Karpas-422 (cell line): ENCODE results near the gene ACRV1. TPM values are rescaled to one million over a fixed set of nuclear protein-coding genes. Genes with fewer than 3 reads are reported as not detected.
"Not testable (repeated sequence)": the region's sequence is repeated elsewhere in the genome, so short reads cannot be mapped to it uniquely, and the experiment has no call there.

Experiments
- DNase-seq: peaks from one replicate; pipeline ENCODE4 v3.0.0-alpha.2; 2015
- H2AFZ ChIP-seq: fragments of 200-600 bp; sonication (generic); 2 replicates; pipeline ENCODE4 v1.6.1; 2014; ENCODE audit warnings: antibody characterized with exemption, low read length, mixed read lengths
- H3K27ac ChIP-seq: fragments of 200-600 bp; sonication (generic); 2 replicates; pipeline ENCODE4 v1.5.1; 2014; ENCODE audit warnings: mild to moderate bottlenecking, low read length, moderate library complexity
- H3K27me3 ChIP-seq: fragments of 200-600 bp; sonication (generic); 2 replicates; pipeline ENCODE4 v1.6.1; 2014; ENCODE audit warnings: low read length, mixed read lengths
- H3K36me3 ChIP-seq: fragments of 200-600 bp; sonication (generic); 2 replicates; pipeline ENCODE4 v1.6.1; 2014; ENCODE audit warnings: low read length, mixed read lengths; ENCODE audit not compliant: insufficient read depth
- H3K4me1 ChIP-seq: fragments of 200-600 bp; sonication (generic); 2 replicates; pipeline ENCODE4 v1.6.1; 2014; ENCODE audit warnings: mild to moderate bottlenecking, low read length, mixed read lengths
- H3K4me2 ChIP-seq: fragments of 200-600 bp; sonication (generic); 2 replicates; pipeline ENCODE4 v1.6.1; 2014; ENCODE audit warnings: low read length, low read depth, mild to moderate bottlenecking; ENCODE audit not compliant: poor library complexity, severe bottlenecking
- H3K4me3 ChIP-seq: fragments of 200-600 bp; sonication (generic); 2 replicates; pipeline ENCODE4 v1.5.1; 2014; ENCODE audit warnings: mild to moderate bottlenecking, antibody characterized with exemption, low read length, mixed read lengths
- H3K79me2 ChIP-seq: fragments of 200-600 bp; sonication (generic); 2 replicates; pipeline ENCODE4 v1.6.1; 2014; ENCODE audit warnings: mild to moderate bottlenecking, low read length, mixed read lengths
- H3K9ac ChIP-seq: fragments of 200-600 bp; sonication (generic); 2 replicates; pipeline ENCODE4 v1.6.0; 2014; ENCODE audit warnings: low read length
- H3K9me2 ChIP-seq: fragments of 200-600 bp; sonication (generic), shearing (Covaris generic); replicated peaks from 2 replicates; pipeline ENCODE4 v1.6.0; 2014; ENCODE audit warnings: mild to moderate bottlenecking, low read length, moderate library complexity; ENCODE audit not compliant: insufficient read depth
- H3K9me3 ChIP-seq: fragments of 300-700, 200-600 bp; sonication (generic); 2 replicates; pipeline ENCODE4 v1.6.1; 2014; ENCODE audit warnings: low read length, mixed read lengths
- H4K20me1 ChIP-seq: fragments of 200-600 bp; sonication (generic); 2 replicates; pipeline ENCODE4 v1.6.1; 2014; ENCODE audit warnings: mild to moderate bottlenecking, antibody characterized with exemption, low read length, low read depth; ENCODE audit not compliant: insufficient read depth
- total RNA-seq: library from RNA; depleted of rRNA; stranded (reverse); fragments of >200 nt; shearing (Covaris generic); gene quantifications from 2 replicates; pipeline ENCODE4 v1.2.3, GENCODE V29; 2014; ENCODE audit warnings: low replicate concordance; rRNA removed

The ACRV1 gene, protein sequence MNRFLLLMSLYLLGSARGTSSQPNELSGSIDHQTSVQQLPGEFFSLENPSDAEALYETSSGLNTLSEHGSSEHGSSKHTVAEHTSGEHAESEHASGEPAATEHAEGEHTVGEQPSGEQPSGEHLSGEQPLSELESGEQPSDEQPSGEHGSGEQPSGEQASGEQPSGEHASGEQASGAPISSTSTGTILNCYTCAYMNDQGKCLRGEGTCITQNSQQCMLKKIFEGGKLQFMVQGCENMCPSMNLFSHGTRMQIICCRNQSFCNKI
- total RNA-seq: not detected in 2 replicates

DNA sequence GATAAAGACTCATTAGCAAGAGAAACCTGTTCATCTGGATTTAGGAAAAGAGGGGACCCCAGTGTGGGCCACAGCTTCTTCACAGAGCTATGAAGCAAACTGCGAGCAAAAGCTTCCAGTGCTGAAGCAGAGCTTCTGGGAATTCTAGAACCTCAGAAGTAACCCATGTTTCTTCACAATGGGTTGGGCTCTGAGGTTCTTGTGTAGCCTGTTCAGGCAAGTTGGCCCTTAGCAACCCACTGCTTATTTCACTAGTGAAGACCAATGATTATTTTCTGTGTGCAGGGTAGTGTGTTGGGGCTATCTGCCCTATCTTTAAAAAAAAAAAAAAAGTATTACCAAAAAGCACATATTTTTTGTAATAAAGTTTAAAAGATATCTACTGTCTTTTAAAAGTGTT lies at the start of gene ACRV1:
TSS of gene ACRV1 (minus strand) at position 101 of the 400 bp plus-strand sequence. CDS start at position 34, 67 bp downstream.
- DNase-seq: no peak
- Histone ChIP-seq H3K27ac (no peak within 1 kb of the TSS), H2AFZ (no peak within 1 kb of the TSS), H3K9ac (no peak within 1 kb of the TSS), H4K20me1 (no peaks in the 10 kb centered on the region), H3K4me3 (no peak within 1 kb of the TSS), H3K79me2 (no peaks in the 10 kb centered on the region), H3K27me3 (no peaks in the 10 kb centered on the region), H3K9me3 (no peaks in the 10 kb centered on the region), H3K36me3 (no peaks in the 10 kb centered on the region), H3K4me2 (no peak within 1 kb of the TSS), H3K4me1 (no peaks in the 10 kb centered on the region), H3K9me2 (no peaks in the 10 kb centered on the region)

DNA sequence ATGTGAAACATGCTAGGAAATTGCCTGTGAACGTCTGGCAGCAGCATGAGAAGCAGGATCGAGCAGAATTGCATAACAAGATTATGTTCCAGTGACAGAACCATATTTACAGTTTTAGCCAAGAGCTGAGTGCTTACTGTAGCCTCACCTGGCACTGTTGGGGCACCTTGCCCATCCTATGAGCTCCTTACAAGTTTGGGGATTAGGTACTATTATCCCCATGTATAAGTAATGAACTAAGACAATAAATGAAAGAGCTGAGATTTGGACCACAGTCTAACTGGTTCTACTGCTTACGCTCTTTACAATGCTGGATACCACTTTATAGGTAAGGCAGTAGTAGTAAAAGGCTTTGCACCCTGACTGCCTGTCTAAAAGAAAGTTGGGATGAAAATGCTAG lies 48.3 kb upstream of the ACRV1 start:
- Histone ChIP-seq H3K4me1 (no peaks in the 10 kb centered on the region), H4K20me1 (no peaks in the 10 kb centered on the region), H3K79me2 (no peaks in the 10 kb centered on the region), H3K4me2 (no peak overlapping the region), H3K36me3 (no peaks in the 10 kb centered on the region), H3K4me3 (no peak overlapping the region), H3K9me3 (no peaks in the 10 kb centered on the region), H3K9ac (no peak overlapping the region), H3K27ac (no peak overlapping the region), H3K9me2 (no peaks in the 10 kb centered on the region), H3K27me3 (no peaks in the 10 kb centered on the region), H2AFZ (no peak overlapping the region)
- no peak for DNase-seq

DNA sequence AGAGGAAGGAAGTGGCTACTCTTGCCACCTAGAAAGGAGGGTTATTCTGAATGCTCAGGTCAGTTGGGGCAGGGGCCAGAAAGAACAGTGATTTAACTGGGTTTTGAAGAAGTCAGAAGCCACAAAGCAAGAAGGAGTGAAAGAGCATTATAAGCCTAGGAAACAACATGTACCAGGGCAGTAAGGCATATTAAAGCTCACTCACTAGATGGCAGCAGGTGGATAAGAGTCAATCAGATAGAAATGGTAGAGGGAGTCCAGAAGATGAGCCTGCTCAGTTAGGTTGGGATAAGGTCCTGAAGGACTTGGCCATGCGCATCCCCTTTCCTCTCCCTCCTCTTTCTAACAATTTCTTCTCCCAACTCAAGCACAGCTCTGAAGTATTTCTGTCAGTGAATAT lies 43.5 kb upstream of the ACRV1 start:
- no peak overlapping the region for H3K4me2 ChIP-seq
- H3K79me2 ChIP-seq: no peaks in the 10 kb centered on the region
- no peaks in the 10 kb centered on the region for H3K9me3 ChIP-seq
- H2AFZ ChIP-seq: no peak overlapping the region
- H4K20me1 ChIP-seq: no peaks in the 10 kb centered on the region
- H3K9me2 ChIP-seq: no peaks in the 10 kb centered on the region
- H3K36me3 ChIP-seq: no peaks in the 10 kb centered on the region
- no peak overlapping the region for H3K27ac ChIP-seq
- no peak overlapping the region for H3K4me3 ChIP-seq
- H3K9ac ChIP-seq: no peak overlapping the region
- DNase-seq: peak; percentile 45
- H3K27me3 ChIP-seq: no peaks in the 10 kb centered on the region
- no peaks in the 10 kb centered on the region for H3K4me1 ChIP-seq

DNA sequence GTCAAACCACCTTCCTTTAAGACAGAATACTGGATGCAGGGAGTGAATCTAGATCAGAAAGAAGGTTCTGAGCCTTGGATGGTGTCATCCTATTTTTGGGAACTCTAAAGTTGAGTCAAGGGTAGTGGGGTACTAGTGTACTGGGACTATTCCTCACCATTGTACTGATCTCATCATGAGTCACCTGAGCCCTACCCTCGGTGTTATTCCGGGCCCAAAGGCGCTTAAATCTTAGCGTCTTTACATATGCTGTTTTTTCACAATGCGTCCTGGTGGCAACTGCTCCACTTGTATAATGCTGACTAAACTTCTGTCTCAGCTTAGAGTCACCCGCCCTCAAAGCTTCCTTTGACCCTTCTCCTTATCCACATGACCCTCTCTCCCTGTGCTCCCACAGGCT lies 40.1 kb upstream of the ACRV1 start:
- no peak overlapping the region for H2AFZ ChIP-seq
- no peaks in the 10 kb centered on the region for H4K20me1 ChIP-seq
- H3K27ac ChIP-seq: no peak overlapping the region
- no peaks in the 10 kb centered on the region for H3K9me3 ChIP-seq
- no peaks in the 10 kb centered on the region for H3K9me2 ChIP-seq
- no peak overlapping the region for H3K9ac ChIP-seq
- H3K4me2 ChIP-seq: no peak overlapping the region
- H3K27me3 ChIP-seq: no peaks in the 10 kb centered on the region
- DNase-seq: no peak
- H3K36me3 ChIP-seq: no peaks in the 10 kb centered on the region
- no peaks in the 10 kb centered on the region for H3K79me2 ChIP-seq
- no peaks in the 10 kb centered on the region for H3K4me1 ChIP-seq
- no peak overlapping the region for H3K4me3 ChIP-seq

DNA sequence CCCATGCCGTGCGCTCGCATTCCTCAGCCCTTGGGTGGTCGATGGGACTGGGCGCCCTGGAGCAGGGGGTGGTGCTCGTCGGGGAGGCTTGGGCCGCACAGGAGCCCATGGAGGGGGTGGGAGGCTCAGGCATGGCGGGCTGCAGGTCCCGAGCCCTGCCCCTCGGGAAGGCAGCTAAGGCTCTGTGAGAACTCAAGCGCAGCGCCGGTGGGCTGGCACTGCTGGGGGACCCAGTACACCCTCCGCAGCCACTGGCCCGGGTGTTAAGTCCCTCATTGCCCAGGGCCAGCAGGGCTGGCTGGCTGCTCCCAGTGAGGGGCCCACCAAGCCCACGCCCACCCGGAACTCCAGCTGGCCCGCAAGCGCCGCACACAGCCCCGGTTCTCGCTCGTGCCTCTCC lies 24.0 kb upstream of the ACRV1 start:
- H3K9me2 ChIP-seq, H3K27ac ChIP-seq, H3K4me3 ChIP-seq, DNase-seq, H3K9ac ChIP-seq, H3K79me2 ChIP-seq, H4K20me1 ChIP-seq, H3K4me2 ChIP-seq, H2AFZ ChIP-seq, H3K9me3 ChIP-seq, H3K36me3 ChIP-seq, H3K27me3 ChIP-seq, H3K4me1 ChIP-seq: not testable (repeated sequence)

DNA sequence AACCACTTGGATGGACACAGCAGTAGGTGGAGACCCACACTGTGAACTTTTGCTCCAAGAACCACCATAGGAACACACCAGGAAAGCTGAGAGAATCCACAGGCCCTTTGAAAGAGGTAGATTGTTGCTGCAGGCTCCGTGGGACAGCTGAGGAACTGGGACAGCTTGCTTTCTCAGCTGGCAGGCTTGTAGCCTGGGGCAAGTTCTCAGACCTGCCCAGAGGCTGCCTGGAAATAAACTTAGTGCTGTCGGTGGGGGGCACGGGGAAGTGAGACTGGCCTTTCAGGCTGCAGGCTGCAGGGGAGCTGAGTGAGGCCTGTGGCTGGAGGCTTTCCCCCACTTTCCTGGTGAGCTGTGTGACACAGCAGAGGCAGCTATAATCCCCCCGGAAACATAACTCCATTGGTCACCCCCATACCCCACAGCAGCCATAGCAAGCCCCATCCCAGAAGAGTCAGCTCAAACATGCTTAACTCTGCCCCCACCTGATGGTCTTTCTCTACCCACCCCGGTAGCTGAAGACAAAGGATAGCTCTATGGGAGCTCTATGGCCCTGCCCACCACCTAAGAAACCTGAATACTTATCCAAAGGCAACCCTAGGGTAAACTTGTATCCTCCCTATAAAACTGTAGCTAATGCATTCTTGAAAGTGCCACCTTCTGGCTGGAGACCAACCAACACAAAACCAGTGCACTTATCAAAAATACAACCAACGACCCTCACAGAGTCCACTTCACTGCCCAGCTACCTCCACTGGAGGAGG lies 21.4 kb upstream of the ACRV1 start:
- Histone ChIP-seq H3K9me2 (no peaks in the 10 kb centered on the region), H4K20me1 (no peaks in the 10 kb centered on the region), H3K27me3 (no peaks in the 10 kb centered on the region), H3K9me3 (no peaks in the 10 kb centered on the region), H2AFZ (no peak overlapping the region), H3K4me2 (no peak overlapping the region), H3K36me3 (no peaks in the 10 kb centered on the region), H3K9ac (no peak overlapping the region), H3K27ac (no peak overlapping the region), H3K79me2 (no peaks in the 10 kb centered on the region), H3K4me3 (no peak overlapping the region), H3K4me1 (no peaks in the 10 kb centered on the region)
- DNase-seq: no peak

DNA sequence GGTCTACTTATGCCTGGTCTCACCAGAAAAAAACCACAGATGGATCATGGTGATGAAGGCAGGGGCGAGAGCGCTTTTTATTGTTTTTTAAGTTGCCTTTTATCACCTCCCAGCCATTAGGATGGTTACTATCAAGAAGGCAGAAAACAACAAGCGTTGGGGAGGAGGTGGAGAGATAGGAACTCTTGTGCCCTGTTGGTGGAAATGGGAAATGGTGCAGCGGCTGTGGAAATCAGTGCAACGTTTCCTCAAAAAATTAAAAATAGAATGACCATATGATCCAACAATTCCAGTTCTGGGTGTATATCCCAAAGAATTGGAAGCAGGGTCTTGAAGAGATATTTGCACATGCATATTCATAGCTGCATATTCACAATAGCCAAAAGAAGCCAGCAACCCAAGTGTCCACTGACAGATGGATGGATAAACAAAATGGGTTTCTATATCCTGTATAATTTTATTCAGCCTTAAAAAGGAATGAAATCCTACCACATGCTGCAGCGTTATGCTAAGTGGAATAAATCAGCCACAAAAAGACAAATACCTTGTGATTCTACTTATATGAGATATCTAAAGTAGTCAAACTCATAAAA lies 20.5 kb upstream of the ACRV1 start:
- Histone ChIP-seq H3K4me2 (no peak overlapping the region), H3K9me3 (no peaks in the 10 kb centered on the region), H2AFZ (no peak overlapping the region), H3K27ac (no peak overlapping the region), H3K79me2 (no peaks in the 10 kb centered on the region), H3K4me3 (no peak overlapping the region), H3K27me3 (no peaks in the 10 kb centered on the region), H3K9me2 (no peaks in the 10 kb centered on the region), H4K20me1 (no peaks in the 10 kb centered on the region), H3K36me3 (no peaks in the 10 kb centered on the region), H3K9ac (no peak overlapping the region), H3K4me1 (no peaks in the 10 kb centered on the region)
- DNase-seq: no peak

DNA sequence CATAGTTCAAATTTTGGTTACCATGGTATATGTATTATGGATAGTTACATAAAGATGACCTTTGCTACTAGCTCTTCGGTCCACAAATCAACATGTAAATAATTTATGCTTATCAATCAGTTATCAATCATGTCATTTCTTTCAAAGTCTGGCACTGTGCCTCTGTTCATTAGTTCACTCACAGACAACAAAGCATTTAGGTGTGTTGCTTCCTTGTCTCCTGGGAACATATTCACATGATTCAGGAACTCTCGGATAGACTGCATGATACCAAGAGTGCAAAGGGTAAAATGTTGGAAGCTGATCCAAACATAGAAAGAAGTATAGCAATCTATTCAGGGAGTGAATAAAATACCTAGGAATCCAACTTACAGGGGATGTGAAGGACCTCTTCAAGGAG lies 14.3 kb upstream of the ACRV1 start:
- H3K27me3 ChIP-seq: no peaks in the 10 kb centered on the region
- H3K79me2 ChIP-seq: no peaks in the 10 kb centered on the region
- no peak overlapping the region for H3K9ac ChIP-seq
- H3K4me3 ChIP-seq: no peak overlapping the region
- DNase-seq: no peak
- no peak overlapping the region for H2AFZ ChIP-seq
- no peak overlapping the region for H3K4me2 ChIP-seq
- no peak overlapping the region for H3K27ac ChIP-seq
- no peaks in the 10 kb centered on the region for H3K9me3 ChIP-seq
- H3K9me2 ChIP-seq: no peaks in the 10 kb centered on the region
- no peaks in the 10 kb centered on the region for H4K20me1 ChIP-seq
- no peaks in the 10 kb centered on the region for H3K4me1 ChIP-seq
- H3K36me3 ChIP-seq: no peaks in the 10 kb centered on the region
